ENCODE data around the gene FBRS.

The FBRS gene

GRCh38 chr16:30706046-30706445 lies 47.8 kb downstream of the FBRS start:
- H3K4me3 ChIP-seq (replicated peaks; ENCODE audit: low read depth, low read length), result no peak overlapping the region
- no peak for DNase-seq (ENCODE audit: extremely low read depth, low read depth)
- TF ChIP-seq CTCF (IDR thresholded peaks at IDR 0.05; ENCODE audit: low read depth, low read length, missing control alignments), result no peak

- no peak overlapping the region for H3K4me3 ChIP-seq (replicated peaks; ENCODE audit: low read depth, low read length)
- no peak for TF ChIP-seq CTCF (IDR thresholded peaks at IDR 0.05; ENCODE audit: low read depth, low read length, missing control alignments)
- no peak for DNase-seq (ENCODE audit: extremely low read depth, low read depth)
Observed at GRCh38 chr16:30710971-30711370, 52.7 kb downstream of the FBRS start.

- H3K4me3 ChIP-seq (replicated peaks; ENCODE audit: low read depth, low read length), result no peak overlapping the region
- TF ChIP-seq CTCF (IDR thresholded peaks at IDR 0.05; ENCODE audit: low read depth, low read length, missing control alignments), result no peak
- no peak for DNase-seq (ENCODE audit: extremely low read depth, low read depth)
Observed at GRCh38 chr16:30711712-30712111, 53.5 kb downstream of the FBRS start.

- TF ChIP-seq CTCF (IDR thresholded peaks at IDR 0.05; ENCODE audit: low read depth, low read length, missing control alignments), result no peak
- H3K4me3 ChIP-seq (replicated peaks; ENCODE audit: low read depth, low read length), result no peak overlapping the region
- DNase-seq (ENCODE audit: extremely low read depth, low read depth), result no peak
Observed at GRCh38 chr16:30715750-30716445, 57.7 kb downstream of the FBRS start.

- TF ChIP-seq CTCF (IDR thresholded peaks at IDR 0.05; ENCODE audit: low read depth, low read length, missing control alignments), result no peak
- DNase-seq (ENCODE audit: extremely low read depth, low read depth), result no peak
- H3K4me3 ChIP-seq (replicated peaks; ENCODE audit: low read depth, low read length), result no peak overlapping the region
Observed at GRCh38 chr16:30720086-30720485, 61.9 kb downstream of the FBRS start.
